ENCODE data around the gene MSH3.

MSH3 gene

DNA sequence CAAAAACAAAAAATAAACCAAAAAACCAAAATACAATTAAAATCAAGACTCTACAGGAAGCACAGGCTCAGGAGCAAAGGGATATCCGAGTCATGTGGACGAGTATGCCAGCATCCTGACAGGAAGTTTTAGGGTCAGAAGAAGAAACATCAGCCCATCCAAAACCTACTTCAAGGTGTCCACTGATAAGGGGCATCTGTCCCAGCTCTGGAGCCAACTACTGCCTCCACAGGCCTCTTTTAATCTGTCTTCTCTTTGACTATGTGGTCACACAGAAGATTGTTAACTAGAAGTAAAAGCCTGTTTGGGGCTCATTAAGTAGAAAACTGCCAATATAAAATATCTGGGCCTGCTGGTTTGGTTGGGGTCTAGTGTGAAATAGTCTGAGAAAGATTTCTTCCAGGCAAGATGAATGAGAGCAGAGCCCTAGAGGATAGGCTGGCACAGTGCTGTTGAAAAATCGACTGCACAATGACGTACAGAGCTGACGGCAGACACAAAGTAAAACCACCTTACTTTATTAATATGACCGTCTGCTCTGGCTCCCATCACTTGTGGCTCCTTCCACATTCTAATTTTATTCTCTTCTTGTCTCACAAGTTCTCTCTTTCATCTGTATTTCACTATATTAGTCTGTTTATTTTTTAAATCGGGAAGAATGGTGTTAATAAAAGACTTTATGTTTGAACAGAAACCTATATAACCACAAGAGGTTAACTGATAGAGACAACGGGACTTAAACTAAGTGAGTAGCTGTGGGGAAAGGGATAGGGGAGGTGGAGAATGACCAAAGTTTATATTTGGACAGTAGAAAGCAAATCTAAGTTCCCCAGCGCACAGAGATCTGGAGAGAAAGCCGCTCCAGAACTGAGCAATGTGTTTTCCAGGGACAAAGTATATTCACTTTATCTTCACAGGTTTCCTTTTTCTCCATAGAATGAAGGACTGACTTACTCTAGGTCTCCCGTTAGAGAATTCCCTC, 22.9 kb upstream of the MSH3 start:
- no peak for TF ChIP-seq CTCF (IDR thresholded peaks at IDR 0.05; ENCODE audit: borderline replicate concordance, insufficient read depth, low read depth, low read length)
- H3K4me3 ChIP-seq (ENCODE audit: low read depth, low read length), result no peak overlapping the region

- TF ChIP-seq CTCF (IDR thresholded peaks at IDR 0.05; ENCODE audit: borderline replicate concordance, insufficient read depth, low read depth, low read length), result no peak
- no peak overlapping the region for H3K4me3 ChIP-seq (ENCODE audit: low read depth, low read length)
Measured at GRCh38 chr5:80632700-80633099, 21.8 kb upstream of the MSH3 start.

GRCh38 chr5:80634193-80634592, 20.3 kb upstream of the MSH3 start:
- TF ChIP-seq CTCF (IDR thresholded peaks at IDR 0.05; ENCODE audit: borderline replicate concordance, insufficient read depth, low read depth, low read length), result no peak
- no peak overlapping the region for H3K4me3 ChIP-seq (ENCODE audit: low read depth, low read length)

DNA sequence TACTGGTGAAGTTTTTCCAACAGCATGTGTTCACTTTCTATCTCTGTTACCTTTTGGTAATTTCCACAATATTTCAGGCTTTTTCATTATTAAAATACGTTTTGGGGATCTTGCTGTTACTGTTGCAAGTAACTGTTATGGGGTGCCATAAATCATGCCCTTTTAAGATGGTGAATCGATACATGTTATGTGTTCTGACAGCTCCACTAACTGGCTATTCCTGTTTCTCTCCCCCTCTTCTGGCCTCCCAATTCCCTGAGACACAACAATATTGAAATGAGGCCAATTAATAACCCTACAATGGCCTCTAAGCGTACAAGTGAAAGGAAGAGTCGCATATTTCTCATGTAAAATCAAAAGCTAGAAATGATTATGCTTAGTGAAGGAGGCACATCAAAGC, 13.1 kb upstream of the MSH3 start:
- TF ChIP-seq CTCF (IDR thresholded peaks at IDR 0.05; ENCODE audit: borderline replicate concordance, insufficient read depth, low read depth, low read length), result no peak
- H3K4me3 ChIP-seq (ENCODE audit: low read depth, low read length), result no peak overlapping the region

- H3K4me3 ChIP-seq (ENCODE audit: low read depth, low read length), result no peak overlapping the region
Measured at GRCh38 chr5:80644900-80645299, 9.6 kb upstream of the MSH3 start.

DNA sequence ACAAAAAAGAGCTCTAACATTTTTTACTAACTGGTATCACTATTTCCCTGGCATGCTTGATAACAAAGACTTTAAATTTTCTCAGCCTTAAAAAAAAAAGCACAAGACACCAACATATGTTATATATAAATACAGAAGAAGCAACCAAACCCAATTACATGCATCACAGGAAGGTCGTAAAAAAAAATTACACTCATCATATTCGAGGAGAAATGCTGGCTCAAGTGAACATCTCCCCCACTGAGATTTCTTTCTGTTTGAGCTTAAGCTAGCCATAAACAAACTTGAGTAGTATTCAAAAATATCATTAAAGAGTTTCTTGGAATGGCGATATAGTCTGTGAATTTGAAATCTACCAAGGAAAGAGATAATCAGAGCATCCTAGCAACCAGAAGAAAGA, 7.5 kb upstream of the MSH3 start:
- no peak for TF ChIP-seq CTCF (IDR thresholded peaks at IDR 0.05; ENCODE audit: borderline replicate concordance, insufficient read depth, low read depth, low read length)
- H3K4me3 ChIP-seq (ENCODE audit: low read depth, low read length), result no peak overlapping the region

More at GRCh38 chr5:80644900-80645299, 9.6 kb upstream of the MSH3 start:
- TF ChIP-seq CTCF (IDR thresholded peaks at IDR 0.05; ENCODE audit: borderline replicate concordance, insufficient read depth, low read depth, low read length), result no peak

- no peak for TF ChIP-seq CTCF (IDR thresholded peaks at IDR 0.05; ENCODE audit: borderline replicate concordance, insufficient read depth, low read depth, low read length)
- H3K4me3 ChIP-seq (ENCODE audit: low read depth, low read length), result peak overlapping the region; percentile 99
Measured at GRCh38 chr5:80653502-80653901, 950 bp upstream of the MSH3 start.

All from GM12875 (cell line).